Measurements from ENCODE around the gene BCO2. TPM values are rescaled to one million over a fixed set of nuclear protein-coding genes. Genes with fewer than 3 reads are reported as not detected.

The BCO2 gene
- total RNA-seq, 1 donor from 2014 or later = 2.5 TPM

DNA sequence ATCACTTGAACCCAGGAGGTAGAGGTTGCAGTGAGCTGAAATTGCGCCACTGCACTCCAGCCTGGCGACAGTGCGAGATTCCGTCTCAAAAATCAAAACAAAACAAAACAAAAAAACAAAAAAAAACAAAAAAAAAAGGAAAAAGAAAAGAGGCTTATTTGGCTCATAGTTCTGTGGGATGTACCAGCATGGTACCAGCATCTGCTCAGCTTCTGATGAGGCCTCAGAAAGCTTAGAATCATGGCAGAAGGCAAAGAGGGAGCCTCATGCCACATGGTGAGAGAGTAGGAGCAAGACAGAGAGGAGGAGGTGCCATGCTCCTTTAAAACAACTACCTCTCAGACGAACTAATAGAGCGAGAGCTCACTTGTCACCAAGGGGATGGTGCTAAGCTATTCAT, 40.3 kb downstream of the BCO2 start:
- DNase-seq (ENCODE audit: low spot score) = no peak

DNA sequence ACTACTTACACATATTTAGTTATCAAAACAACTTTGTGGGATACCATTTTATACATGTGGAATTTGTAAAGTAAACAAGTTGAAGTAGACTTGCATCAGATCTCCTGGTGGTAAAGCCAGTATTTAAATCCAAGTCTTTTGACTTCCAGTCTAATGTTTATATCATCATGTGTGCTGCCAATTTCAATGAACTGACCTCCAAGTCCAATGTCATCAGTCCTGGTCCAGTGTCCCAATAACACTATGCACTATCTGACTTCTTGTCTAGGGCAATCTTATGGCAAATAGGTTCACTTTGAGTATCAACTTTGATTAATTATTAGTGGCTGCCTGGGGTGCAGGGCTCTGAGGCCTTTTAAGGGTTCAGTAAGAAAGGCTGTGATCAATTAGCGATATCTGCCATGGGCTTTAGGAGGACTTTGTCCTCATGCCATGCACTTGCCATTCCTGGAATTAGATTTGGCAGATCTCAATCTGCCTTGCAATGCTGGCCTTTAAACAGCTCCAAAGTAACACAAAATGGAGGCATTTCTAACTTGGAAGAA, 41.3 kb downstream of the BCO2 start:
- no peak for DNase-seq (ENCODE audit: low spot score)

DNA sequence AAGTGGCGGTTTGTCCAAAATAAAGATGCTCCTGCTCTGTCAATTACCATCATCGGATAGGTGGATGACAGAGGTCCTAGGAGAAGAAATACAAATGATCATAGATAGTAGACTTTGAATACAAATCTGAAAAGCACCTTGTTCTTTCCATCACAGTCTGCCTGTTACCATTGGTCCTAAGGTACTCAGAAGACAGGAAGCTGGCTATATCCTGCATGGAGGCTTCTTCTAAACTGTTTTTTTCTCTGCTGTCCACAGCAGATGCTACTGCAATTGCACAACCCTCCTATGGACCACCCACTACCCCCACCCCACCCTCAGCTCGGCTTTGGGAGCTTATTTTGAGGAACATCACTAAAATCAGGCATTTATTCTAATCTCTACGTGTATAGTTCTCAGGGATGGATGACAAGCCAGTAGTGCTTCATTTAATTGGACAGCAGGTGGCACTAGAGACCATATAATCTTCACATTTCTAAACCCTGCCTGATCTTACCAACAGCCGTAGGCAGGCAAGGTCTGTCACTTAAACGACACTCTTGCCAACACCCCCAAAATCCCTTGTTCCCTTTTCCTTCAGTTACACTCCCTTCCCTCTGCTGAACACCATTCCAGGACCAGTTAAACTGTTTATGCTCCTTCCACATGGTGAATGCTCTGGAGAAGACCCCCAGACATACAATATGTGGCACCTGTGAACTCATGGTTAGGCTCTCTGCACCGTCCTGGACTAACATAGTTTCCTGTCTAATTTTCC, 44.3 kb downstream of the BCO2 start:
- no peak for DNase-seq (ENCODE audit: low spot score)

DNA sequence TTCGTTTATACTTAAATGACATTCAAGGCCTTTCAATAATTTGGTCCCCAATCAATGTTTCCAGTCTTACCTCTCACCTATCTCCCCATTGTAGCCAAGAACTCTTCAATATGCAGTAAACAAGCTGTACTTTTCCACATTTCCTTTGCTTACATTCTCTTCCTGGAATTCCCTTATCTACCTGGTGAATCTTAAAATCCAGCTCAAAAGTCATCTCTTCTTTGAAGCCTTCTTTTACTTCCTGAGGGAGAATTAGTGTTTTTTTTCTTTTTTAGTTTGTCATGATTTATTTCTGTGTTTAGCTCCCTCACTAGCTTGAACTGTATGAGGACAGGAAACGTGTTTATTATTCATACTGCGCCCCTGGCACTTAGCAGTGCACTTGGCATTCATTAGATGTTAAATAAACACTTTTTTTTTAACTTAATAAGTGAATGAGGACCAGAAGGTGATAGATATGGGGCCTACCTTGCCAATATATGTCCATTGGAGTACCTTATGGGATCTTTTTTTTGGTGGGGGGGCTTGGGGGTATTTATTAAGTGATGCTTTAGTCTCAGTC, 46.0 kb downstream of the BCO2 start:
- no peak for DNase-seq (ENCODE audit: low spot score)

DNA sequence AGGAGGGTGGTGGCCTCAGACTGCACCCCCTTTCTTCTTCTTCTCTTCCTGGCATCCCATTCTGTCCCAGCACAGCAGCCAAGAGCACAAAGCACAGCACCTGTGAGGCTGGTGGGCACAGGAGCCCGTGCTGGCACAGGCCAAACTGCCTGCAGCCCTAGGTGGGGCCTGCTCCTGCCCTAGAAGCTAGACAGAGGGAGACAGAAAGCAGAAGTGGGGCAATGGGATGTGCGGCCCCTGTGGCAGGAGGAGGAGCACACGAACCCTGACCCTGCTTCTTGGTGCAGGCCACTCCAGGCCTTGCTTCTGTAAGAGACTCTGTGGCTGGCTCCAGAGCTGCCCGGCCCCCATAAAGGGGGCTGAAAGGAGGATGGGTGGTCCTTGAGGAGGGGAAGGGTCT, 47.0 kb downstream of the BCO2 start:
- no peak for DNase-seq (ENCODE audit: low spot score)

DNA sequence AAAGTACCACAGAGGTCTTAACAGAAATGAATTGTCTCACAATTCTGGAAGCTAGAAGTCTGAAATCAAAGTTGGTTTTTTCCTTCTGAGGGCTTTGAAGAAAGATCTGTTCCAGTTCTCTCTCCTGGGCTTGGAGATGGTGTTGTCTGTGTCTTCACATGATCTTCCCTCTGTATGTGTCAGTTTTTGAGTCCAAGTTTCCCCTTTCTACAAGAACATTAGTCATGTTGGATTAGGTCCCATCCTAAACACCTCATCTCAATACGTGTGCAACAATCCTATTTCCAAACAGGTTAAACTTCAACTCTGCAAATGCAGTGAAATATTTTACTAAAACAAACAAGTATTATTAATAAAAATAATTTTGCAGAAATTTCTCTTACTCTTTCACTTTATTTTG, 47.8 kb downstream of the BCO2 start:
- DNase-seq (ENCODE audit: low spot score) = no peak

DNA sequence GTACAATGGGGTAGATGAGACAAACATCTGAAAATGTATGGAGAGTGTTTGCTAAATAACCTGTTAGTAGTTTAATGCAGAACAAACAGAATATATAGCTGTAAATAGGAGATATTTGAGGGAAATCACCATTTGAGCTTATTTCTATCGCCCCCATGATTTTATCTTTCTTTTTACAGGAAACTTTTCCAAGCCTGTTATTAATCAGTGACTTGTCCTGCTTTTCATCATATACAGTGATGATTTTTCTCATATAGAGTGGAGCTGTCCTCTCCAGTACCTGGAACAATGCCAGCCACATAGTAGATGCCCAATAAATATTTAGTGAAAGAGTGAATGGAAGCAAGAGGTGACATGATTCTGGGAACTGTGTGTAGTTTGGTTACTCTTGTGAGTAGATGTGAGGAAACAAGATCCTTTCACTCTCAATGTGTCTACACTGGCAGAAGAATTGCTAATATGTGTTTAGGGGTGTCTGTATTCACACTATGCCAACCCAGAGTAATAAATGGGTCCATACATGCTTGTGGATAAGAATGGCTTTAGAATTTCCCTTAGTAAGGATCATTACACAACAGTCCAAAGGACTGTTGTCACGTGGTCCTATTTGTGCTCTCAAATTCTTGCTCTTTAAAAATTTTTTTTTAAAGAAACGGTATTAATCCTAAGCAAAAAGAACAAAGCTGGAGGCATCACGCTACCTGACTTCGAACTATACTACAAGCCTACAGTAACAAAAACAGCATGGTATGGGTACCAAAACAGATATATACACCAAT, 48.6 kb downstream of the BCO2 start:
- no peak for DNase-seq (ENCODE audit: low spot score)

DNA sequence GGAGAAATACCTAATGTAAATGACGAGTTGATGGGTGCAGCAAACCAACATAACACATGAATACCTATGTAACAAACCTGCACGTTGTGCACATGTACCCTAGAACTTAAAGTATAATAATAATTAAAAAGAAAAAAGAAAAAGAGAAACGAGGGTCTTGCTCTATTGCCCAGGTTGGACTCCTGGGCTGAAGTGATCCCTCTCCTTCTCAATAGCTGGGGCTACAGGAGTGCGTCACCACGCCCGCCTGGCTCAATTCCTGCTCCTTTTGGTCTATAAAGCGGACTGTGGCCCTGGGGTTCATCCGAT, 50.4 kb downstream of the BCO2 start:
- peak; percentile 92 for DNase-seq (ENCODE audit: low spot score)

DNA sequence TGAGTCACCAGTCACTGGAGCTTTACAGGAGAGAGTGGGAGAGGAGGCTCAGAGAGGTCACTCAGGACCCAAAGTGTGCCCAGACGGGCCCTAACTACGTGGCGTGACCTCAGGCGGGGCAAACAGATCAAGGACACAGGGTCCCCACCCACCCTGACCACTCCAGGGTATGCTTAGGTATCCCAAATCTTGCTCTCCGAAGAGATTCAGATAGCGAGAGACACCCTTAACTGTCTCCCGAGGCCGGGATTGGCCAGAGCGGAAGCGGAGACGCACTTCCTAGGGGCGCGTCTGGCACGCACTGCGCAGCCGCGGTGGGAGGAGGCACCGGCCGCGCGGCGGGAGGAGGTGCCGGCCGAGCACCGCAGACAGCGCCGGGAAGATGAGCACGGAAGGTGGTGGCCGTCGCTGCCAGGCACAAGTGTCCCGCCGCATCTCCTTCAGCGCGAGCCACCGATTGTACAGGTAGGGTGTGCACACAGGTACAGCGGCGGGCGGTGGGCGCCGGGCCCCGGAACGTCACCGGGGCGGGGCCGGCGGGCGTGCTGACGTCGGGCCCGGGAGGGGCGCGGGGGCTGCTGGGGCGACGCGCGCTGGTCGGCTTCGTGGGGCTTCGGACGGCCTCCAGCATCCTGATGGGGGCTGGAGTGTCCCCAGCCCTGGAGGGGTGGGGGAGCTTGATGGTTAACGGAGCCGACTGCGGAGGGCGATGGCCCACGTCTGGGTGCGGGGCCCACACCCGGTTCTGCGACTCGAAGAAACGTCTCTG, 50.9 kb downstream of the BCO2 start, which contains the start of gene PTS:
PTS (plus strand) TSS at position 367 of the 769 bp plus-strand sequence; CDS start at position 383, 16 bp downstream.
- peak; percentile 94 for DNase-seq (ENCODE audit: low spot score)

DNA sequence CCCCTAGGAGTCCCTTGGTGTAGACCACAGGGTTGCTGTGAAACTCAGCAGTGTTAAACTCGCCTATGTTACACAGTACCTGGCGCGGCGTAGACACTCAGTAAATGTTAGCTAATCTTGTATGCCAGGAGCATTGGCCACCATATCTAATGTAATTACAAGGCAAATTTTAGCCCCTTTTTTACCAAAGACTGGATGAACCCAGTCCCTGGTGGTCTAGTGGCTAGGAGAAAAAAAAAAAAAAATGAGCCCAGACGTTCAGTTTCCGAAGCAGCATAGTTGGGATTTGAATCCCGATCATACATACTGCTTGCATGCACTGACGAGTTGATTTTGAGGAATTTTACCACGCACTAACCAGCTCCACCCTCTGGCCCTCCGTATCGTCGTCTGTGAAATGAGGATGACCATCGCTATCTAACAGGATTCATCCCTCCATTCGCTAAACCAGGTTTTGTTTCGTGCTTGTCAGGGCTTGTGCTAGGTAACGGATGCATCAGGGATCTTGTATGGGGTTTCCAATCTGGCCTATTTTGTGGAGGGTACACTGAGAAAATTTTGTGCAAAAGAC, 51.6 kb downstream of the BCO2 start:
- no peak for DNase-seq (ENCODE audit: low spot score)

DNA sequence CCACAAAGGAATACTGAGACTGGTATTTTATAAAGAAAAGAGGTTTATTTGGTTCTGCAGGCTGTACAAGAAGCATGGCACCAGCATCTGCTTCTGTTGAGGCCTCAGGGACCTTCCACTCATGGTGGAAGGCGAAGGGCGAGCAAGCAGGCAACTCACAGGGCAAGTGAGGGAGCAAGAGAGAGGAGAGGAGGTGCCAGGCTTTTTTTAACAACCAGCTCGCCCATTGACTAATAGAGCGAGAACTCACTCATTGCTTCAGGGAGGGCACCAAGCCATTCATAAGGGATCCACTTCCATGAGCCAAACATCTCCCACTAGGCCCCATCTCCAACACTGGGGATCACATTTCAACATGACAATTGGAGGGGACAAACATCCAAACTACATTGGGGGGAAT, 52.2 kb downstream of the BCO2 start:
- DNase-seq (ENCODE audit: low spot score) = no peak

DNA sequence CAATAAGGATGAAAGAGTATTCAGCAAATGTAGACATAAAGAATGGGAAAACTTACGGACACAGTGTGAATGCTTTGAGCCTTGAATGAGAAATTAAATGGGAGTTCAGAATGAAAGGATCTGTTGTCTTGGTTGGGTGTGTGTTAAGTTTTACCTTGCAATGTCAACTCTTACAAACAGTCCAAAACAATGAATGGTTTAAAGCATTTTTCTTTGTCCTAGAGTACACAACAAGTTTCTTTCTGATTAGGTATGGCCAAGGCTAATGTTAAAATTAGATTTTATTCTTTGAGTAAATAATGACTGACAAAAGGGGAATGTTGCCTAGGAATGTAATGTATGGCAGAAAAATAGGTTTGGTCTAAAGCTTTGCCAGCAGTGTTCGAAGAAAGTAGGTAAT, 53.4 kb downstream of the BCO2 start:
- no peak for DNase-seq (ENCODE audit: low spot score)

DNA sequence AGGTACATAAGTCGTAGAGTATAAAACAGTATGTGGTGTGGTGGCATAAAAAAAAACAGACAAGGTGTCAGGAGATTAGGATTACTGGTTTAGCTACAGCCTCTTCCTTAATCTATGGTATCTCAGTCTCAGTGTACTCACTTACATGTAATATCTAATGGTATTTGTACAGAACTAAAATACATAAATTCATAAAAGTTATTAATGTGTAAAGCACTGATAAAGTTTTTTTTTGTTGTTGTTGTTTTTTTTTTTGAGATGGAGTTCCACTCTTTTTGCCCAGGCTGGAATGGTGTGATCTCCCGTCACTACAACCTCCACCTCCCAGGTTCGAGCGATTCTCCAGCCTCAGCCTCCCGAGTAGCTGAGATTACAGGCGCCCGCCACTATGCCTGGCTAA, 53.8 kb downstream of the BCO2 start:
- DNase-seq (ENCODE audit: low spot score) = no peak

DNA sequence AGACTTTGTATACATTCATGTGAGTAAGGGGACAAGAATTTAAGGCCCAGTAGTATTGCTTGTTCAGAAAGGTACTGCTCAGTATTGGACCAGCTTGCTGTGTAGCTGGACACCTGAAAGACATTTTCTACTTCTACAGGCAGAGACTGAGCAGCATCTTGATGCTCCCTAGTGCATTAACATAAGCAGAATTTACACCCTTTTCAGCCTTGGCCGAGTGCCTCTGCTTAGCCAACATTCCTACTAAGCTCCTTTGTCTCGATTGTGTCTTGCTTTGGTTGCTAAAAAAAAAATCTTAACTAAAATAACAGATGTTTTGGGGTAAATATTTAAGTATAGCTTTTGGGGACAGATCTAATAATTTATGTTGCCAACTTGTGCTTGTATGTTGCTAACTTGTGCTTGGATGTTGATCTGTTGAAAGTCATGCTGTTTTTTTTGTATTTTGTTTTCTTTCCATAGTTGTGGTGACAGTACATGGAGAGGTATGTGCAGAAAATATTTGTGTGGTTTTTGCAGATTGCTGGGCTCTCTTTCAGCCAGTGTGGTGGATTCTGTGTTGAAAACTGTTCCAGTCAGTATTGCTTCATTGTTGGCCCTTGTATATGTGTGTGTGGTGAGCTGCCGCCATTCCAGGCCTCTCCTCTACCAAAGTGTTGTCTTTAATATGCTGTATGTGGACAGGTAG, 54.6 kb downstream of the BCO2 start:
- DNase-seq (ENCODE audit: low spot score) = no peak

DNA sequence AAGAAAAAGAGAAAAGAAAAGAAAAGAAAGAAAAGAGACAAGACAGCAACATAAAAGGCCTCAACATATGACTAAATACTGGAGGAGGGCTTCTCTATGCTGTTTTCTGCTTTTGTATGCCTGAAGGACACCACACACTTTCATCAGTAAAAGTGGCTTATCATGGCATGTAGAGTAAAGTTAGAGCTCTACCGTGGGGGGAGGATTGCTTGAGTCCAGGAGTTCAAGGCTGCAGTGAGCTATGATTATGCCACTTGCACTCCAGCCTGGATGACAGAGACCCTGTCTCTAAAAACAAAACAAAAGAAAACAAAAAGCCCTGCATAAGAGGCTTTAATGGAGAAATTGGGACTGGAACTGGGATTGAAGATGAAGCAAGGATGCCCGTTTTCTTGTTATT, 56.6 kb downstream of the BCO2 start:
- DNase-seq (ENCODE audit: low spot score) = no peak

DNA sequence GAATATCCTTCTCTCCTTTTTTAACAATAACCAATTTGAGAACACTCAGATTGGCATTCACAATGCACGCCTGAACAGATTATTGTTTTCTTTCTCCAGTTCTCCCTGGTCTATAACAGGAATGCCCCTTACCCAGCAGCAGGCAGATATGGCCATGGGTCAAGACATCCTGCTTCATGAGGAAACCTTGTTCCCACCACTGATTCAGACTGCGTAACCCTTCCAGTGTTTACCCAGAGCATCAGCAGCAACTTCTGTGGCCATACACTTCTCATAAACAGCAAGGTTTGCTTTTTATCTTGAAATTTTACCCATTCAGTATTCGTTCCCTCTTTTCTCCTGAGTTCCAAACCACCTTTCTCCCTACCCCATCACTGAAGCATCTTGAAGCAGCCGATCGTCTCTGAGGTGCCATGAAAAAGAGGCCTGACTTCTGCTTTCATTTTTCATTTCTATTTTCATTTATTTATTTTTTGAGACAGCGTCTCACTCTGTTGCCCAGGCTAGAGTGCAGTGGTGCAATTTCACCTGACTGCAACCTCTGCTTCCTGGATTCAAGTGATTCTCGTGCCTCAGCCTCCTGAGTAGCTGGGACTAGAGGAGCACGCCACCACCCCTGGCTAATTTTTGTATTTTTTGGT, 60.6 kb downstream of the BCO2 start:
- DNase-seq (ENCODE audit: low spot score) = no peak

DNA sequence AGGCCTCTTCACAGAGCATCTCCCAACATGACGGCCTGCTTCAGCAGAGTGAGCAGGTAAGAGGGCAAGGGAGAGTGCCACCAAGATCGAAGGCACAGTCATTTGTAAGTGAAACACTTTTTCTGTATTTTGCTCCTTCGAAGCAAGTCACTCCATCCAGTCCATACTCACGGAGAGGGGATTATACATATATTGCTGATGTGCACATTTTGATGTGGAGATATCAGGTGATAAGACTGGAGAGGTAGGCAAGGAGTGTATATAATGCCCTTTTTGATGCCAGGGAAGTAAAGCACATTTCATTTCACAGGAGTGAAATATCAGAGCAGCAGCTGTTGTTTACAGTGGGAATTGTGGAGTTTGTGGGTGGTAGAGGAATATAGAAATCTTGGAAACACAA, 62.1 kb downstream of the BCO2 start:
- DNase-seq (ENCODE audit: low spot score) = no peak

DNA sequence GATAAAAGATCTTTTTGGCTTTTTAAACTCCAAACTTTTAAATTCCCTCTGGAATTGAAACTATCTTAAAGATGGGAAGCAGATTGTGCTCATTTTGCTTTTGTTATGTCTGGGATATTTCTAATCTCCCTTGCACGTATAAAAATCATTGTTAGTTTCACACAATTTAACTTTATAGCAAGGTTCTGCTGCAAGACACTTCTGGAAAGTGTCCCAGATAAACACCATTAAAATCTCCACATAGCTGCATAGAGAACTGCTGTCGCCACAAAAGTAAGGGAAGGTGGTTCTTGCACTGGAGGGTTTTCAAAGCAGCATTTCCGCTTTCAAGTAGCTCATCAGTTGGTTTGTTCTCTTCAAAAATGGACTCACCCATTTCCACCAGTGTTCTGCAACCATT, 62.7 kb downstream of the BCO2 start:
- DNase-seq (ENCODE audit: low spot score) = no peak

DNA sequence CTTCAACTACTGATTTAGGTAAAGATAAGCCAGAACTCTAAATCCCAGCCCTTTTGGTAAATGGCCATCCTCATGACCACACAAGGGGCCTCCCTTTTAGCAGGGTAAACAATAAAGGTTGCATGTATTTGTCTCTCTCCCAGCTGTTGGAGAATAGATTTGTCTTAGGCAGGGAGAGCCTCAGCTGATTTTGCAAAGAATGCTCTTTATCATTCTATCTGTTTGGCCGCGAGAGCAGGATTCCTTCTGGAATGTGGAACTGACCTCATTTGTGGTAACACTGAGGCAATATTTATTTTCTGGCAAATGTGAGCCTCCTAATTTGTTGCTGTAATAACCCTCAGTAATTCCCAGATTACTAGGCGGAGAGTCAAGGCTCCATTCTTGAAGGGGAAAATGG, 66.2 kb downstream of the BCO2 start:
- DNase-seq (ENCODE audit: low spot score) = no peak

DNA sequence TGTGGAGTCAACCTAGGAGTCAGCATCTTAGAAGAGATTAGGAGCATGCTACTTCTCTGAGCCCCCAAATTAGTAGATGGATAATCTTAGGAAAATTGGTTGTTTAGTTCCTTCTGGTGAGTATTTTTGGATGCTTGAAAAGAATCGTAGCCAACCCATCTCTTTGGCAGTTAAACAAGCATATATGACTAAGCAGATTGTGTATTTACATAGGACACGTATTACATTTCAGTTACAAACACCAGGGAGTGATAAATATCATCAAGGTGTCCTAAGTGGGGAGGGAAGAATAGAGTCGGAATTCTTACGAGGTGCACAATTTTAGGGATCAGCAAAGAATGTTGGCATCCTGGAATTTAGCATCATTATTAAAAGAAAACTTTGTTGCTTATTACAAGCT, 71.9 kb downstream of the BCO2 start:
- DNase-seq (ENCODE audit: low spot score) = no peak

Measured in mesenteric fat pad (tissue), 1 donor.